Measurements from ENCODE around the gene APC. TPM values are rescaled to one million over a fixed set of nuclear protein-coding genes. Genes with fewer than 3 reads are reported as not detected.

APC gene
- total and polyA plus RNA-seq, 2 of the 8 experiments (the other 6 are each of a cell fraction or from before 2014, with no cell fraction given) = 6.8 to 41.9 TPM

DNA sequence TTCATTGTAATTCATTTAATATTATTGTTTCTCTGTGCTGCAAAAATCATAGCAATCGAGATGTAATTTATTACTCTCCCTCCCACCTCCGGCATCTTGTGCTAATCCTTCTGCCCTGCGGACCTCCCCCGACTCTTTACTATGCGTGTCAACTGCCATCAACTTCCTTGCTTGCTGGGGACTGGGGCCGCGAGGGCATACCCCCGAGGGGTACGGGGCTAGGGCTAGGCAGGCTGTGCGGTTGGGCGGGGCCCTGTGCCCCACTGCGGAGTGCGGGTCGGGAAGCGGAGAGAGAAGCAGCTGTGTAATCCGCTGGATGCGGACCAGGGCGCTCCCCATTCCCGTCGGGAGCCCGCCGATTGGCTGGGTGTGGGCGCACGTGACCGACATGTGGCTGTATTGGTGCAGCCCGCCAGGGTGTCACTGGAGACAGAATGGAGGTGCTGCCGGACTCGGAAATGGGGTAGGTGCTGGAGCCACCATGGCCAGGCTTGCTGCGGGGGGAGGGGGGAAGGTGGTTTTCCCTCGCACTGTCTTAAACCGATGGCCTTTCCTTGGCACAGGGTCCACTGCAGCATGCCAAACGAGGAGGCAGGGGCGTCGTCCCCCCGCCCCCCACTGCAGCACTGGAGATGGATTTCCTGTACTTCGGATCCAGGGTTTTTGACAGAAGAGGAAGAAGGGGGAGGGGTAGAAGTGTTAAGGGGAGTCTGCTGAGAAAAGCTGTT lies at the start of gene APC (continued):
- TF ChIP-seq, protein P1, sequence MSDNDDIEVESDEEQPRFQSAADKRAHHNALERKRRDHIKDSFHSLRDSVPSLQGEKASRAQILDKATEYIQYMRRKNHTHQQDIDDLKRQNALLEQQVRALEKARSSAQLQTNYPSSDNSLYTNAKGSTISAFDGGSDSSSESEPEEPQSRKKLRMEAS (IDR thresholded peaks at IDR 0.05) = peak; percentile 97
- TF ChIP-seq E2F6 (IDR thresholded peaks at IDR 0.05) (peak; percentile 78), TBP (IDR thresholded peaks at IDR 0.05; ENCODE audit: low read depth, low read length) (peak; percentile 49; the same call in 1 of the 2 replicates), ATF3 (IDR thresholded peaks at IDR 0.05; ENCODE audit: insufficient read depth, low read depth, low read length) (peak; percentile 89), ATF2 (IDR thresholded peaks at IDR 0.05; ENCODE audit: low read length) (no peak), GTF2F1 (IDR thresholded peaks at IDR 0.05; ENCODE audit: borderline replicate concordance, low read depth, low read length) (no peak), JUN (IDR thresholded peaks at IDR 0.05; ENCODE audit: low read depth, low read length) (no peak), ASH2L (IDR thresholded peaks at IDR 0.05; ENCODE audit: low read length) (peak; percentile 84), CBX8 (IDR thresholded peaks at IDR 0.05; ENCODE audit: borderline replicate concordance, low read depth, low read length) (no peak)
